DMS79 treated with DMSO at 0.1 percent for 48 hours (cell line): ENCODE data around the gene IFNLR1.

Experiments
- DNase-seq: peaks from one replicate; lab custom pipeline; 2025; lab: John Stamatoyannopoulos, UW

IFNLR1 gene

DNA sequence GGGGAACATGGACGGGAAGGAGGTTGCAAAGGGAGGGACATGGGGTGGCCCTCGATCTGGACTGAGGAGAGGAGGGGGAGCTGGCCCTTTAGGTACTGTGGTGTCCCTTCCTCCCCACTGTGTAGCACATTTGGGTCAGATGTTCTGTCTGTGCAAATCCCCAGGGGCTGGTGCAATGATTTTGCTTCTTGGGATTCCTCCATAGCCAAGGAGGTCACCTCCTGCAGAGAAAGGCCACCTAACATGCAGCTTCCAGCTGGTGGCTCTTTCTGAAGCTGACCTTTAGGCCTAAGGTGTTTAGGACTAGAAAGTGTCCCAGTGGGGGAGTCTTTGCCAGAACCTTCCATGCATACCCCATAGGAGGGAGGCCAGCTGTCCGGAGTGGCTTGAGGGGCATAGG is 66.1 kb downstream of the IFNLR1 start:
- DNase-seq = no peak

DNA sequence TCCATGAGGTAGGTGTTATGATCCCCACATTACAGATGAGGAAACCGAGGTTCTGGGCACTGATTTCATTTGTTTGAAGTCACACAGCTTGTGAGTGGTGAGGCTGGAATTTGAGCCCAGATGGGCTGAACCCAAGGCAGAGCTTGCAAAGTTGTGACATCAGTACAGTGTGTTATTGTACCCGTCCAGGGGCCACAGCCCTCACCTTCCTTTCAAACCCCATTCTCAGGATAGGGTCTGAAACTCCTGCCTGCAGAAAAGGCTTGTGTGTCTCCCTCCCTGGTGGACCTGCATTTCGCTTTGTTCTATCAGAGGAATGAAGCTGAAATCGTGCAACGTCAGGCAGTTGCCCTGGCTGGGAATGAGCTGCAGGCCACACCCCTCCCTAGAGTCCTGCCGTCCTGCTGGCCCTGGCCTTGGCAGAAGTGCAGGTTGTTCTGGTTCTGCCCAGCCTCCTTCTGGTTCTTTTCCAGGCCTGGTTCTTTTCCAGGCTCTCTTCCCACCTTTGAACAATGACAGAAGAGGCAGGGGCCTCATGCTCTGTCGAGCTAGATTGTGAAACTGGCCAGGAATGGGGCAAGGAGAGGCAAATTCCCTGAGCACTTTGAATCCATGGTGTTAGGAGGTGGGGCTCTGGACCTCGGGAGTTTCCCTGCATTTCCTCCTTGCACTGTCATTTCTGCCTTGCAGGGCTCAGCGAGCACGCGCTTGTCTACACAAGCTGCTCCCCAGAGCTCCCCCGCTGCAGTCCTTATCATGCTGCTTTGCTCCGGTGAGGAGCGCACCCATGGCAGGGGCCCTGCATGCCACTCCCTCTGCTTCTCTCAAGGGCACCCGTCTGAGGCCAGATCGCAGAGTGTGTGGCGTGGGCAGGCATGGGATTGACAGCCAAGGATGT is 67.0 kb downstream of the IFNLR1 start:
- DNase-seq = no peak

DNA sequence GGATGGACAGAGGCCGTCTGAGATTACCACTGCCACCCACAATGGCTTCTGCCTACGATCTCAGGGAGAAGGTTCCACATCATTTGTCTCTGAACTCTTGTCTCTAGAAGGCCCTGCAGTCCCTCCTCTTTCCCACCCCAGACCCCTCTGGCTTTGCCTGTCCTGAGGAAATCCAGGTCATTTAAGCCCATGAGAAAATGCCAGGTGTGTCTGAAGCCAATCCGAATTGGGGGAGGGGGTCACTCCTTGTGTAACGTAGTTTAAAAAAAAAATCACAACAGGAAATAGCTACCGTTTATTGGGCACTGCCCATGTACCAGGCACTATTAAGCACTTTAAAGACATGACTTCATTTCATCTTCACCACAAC is 67.6 kb downstream of the IFNLR1 start:
- DNase-seq = no peak

DNA sequence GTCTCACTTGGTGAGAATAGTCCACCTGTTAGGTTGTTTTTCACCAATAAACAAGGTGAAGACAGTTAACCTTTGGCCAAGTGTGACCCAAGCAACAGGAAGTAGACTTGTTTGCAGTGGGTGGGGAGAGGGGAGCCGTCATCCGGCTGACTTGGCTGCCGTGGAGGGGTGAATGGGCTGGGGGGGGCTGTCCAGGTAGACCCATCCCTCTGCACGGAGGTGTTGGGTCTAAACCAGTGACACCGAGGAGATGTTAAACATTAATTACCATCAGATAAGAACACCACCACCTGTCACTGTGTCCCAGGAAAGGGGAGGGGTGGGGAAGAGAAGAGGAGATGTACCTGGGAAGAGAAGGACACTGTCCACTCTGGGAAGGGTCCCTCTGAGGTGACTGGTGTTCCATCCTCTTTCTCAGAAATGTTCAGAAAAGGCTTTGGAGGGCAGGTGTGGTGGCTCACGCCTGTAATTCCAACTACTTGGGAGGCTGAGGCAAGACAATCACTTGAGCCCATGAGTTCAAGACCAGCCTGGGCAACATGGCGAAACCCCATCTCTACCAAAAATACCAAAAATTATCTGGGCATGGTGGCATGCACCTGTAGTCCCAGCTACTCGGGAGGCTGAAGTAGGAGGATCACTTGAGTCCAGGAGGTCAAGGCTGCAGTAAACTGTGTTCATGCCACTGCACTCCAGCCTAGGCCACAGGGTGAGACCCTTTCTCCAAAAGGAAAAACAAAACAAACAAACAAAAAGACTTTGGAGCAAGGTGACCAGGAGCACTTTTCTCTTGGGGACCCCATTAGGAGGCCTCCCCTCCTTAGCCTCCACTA is 68.5 kb downstream of the IFNLR1 start:
- no peak for DNase-seq

DNA sequence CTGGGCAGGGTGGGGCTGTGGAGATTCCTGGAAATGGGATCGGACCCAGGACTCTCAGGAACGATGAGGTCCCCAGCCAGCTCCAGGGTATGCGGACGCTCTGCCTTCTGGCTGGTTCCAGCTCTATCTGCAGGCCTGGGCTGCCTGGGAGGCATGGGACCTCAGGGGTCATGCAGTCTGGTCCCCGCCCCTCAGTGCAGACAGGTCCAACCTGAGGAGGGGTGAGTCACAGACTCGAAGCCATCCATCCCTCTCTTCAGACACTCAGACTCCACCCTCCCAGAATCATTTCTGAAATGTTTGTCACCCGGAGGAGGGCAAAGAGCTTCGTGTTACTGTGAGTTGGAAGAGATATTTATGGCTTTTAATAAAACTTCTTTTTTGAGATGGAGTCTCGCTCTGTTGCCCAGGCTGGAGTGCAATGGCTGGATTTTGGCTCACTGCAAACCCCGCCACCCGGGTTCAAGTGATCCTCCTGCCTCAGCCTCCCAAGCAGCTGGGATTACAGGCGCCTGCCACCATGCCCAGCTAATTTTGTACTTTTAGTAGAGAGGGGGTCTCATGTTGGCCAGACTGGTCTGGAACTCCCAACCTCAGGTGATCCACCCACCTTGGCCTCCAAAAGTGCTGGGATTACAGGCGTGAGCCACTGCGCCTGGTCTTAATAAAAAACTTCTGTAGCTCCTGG is 69.2 kb downstream of the IFNLR1 start:
- no peak for DNase-seq

DNA sequence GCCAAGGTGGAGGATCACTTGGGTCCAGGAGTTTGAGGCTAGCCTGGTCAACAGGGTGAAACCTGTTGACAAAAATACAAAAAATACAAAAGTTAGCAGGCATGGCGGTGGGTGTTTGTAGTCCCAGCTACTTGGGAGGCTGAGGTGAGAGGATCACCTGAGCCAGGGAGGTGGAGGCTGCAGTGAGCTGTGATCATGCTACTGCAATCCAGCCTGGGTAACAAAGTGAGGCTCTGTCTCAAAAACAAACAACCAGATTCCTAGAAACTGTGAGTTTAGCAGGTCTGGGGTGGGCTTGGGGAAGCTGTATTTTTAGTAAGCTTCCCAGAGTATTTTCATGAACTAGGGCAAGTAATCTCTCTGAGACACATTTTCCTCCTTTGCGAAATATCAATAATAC is 70.0 kb downstream of the IFNLR1 start:
- no peak for DNase-seq

DNA sequence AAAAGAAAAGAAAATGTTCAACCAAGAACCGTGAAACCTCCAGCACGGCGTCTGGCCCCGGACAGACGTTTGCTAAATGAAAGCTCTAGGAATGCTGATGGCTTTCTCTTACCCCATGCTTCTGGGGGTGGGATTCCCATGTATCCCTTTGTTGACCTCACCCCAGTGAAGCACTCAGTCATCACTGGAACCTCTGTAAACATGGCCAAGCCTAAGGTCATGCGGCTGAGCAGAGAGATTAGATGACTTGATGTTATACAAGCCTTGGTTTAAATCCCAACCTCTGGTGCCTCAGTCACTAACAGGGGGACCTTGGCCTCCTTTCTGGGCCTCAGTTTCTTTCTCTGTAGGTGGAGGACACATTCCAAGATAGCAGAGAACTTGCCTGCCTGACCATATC is 72.3 kb downstream of the IFNLR1 start:
- no peak for DNase-seq

DNA sequence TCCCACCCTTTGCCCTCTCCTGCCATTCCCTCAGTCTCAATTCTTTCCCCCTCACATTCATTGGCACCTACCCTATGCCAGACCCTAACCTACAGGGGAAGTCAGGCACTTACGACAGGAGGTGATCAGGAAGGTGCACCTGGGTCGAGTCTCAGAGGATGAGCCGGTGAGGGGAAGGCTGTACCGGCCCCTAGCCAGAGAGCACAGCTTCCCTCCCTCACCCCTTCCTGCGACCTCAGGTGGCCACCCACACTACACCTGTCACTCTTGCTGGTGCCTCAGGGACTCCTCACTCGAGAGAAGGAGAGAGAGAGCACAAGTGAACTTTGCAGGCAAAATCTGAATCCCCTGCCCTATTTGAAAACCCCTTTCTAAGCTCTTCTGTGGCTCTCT is 73.5 kb downstream of the IFNLR1 start:
- no peak for DNase-seq

DNA sequence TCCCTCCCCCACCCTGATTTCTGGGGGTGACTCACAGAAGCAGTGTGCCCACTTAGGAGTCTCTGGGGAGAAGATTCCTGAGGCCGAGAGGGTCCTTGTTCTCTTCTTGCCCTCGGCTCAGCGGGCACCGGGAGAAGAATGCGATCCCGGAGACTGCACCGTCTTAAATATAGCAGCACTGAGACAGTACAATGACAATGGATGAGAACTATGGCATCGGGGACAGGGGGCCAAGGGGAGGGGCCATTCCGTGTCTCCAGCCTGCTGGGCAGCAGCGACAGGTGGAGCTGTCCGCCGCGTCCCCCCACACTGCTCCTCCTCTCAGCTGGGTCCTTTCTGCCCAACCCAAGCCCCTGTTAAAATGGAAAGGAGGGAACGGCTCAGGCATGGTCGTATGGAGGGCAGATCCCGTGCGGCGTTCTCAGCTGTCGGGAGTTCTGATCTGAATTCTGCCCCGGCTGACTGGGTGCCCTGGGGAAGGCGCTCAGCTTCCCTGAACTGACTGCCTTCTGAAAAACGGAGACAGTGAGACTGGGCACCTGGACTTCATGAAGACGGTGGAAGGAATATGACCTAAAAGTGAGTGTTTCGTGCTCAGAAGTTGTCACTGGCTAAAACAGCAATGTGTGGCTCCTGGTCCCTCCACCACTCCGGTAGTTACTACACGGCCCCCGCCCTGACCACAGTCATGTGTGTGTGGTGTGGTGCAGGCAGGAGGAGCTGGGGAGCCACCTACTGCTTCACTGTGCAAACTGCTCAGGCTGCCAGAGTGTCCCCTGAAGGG is 74.9 kb downstream of the IFNLR1 start, which contains the start of gene MYOM3:
MYOM3 (minus strand) TSS at position 140 of the 784 bp plus-strand sequence. CDS start 3,499 bp downstream, outside the sequence.
- DNase-seq = peak; percentile 76

DNA sequence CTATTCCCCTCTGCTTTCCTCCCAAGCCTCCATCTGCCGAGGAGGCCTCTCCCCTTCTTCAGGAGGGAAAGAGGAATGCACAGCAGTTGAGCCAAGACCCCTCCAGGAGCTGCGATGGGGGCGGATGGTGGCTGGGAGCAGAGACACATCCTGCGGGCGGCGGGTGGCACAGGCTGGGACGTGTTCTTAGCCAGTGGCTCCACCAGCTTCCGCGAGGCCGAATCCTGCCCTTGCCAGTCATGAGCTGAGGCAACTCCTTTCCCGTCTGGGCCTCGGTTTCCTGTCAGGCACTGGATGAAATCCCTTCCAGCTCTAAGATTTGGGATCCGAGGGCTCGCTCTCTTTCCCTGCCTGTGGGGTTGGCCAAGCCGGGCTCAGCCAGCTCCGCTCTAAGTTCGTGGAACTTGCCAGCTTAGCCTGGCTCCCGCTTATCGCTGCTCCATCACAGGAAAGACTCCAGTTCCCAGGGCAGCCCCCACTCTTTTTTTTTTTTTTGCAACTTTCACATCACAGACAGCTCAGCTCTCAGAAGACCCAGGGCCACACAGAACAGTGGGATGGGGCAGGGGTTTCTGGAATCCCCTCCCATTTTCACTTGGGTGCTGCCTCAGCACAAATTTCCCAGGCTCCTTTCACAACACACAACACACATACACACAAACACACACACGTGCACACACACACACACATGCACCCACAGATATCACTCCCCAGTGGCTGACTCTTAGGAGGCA is 75.7 kb downstream of the IFNLR1 start:
- DNase-seq = no peak

DNA sequence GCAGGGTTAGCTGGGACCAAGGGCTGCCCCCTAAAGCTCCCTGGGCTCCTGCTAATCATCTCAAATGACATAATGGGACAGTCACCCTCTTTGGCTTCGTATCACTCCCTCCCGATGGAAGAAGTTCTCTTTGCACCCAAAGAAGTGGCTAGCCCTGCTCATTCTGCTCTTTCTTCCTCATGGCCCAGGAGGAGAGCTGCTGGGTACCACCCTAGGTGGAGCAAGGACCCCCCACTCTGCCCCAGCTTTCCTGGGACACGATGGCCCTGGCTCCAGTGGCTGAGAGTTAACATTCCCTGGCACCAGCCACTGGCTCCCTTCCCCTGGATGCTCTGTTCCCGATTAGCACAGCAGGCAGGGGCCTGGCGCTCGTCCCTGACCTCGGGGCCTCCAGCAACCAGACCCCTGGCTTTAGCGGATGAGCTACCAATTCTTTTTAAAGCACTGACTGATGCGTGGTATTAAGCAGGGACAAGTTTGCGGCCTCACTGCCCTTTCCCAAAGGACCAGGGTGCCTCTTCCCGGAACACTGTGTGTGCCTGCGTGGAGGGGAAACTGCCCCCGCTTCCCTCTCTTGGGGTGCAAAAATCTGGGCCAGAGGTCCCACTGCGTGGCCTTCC is 76.3 kb downstream of the IFNLR1 start:
- DNase-seq = no peak

DNA sequence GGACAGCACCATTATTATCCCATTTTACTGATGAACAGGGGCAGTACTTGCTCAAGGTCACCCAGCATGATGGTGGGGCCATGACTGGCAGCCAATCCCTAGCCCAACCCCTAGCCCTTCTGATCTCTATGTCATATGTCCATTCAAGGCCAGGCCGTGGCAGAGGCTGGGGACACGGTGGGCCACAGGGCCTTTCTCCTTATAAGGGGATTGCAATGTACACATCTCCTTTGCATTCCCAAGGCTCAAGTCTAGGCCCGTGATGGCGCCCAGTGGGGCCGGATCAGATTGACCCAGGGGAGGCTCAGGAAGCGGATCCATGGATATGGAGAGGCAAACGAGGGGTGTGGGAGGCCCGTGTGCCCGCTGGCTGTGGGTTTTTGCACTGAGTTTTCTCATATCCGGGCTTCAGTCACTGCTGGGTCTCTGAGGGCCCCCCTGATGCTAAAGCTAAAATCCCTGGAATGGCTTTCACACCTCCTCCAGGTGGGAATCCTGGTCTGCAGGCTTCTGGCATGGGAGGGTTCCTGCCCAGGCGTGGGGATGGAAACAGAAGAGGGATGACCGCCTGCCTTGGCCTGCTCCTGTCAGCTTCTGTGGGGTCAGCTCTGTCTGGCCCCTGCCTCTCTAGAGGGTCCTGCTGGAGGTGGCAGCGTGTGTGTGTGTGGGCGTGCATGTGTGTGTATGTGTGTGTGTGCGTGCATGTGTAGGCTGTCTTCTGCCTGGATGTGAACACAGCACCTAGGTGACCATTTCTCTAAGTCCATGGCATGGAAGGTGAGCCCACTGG is 77.2 kb downstream of the IFNLR1 start:
- no peak for DNase-seq

DNA sequence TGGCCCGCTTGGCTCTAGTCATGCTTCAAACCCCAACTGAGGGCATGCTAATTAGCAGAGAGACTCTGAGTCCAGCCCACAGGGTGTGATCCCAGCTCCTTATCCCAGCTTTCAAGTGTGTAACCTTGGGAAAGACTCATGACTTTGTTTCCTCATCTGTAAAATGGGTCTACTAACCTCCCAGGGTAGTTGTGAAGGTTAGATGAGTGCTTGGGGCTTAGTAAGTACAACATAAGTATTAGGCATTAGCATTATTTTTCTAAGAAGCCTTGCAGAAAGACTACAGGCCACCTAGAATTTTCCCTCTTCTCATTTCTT is 78.0 kb downstream of the IFNLR1 start:
- DNase-seq = no peak

DNA sequence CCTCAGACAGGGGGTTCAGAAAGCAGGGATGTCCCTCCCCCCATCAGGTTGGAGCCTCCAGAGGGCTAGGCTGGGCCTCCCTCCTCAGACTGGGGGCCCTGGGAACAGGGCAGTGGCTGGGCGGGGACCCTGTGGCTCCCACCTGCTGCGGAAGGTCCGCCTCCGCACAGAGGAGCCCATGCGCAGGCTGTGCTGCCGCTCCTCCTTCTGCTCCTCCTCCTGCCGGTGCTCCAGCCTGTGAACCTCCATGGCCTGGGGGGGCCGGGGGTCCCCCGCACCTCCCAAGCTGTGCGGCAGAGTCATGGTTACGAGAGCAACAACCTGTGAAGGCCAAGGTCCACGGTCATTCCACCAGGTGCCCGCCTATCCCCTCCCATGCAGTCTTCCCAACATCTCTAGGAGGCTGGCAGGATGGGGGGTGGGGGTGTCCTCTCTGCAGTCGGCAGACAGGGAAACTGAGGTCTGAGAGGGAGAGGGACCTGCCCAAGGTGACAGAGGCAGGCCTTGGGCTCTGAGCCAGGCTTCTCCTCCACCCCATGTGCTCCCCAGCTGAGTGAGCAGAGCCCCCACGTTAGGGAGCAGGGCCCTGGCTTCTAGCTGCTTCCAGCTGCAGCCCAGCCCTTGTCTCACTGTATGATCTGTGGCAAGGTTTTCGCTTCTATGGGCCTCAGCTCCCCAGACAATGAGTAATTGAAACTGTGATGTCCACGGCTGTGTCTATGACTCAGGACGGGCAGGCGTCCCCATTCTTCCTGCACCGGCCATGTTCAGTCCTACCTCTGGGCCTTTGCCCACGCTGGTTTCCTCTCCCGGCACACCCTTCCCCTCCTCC is 78.5 kb downstream of the IFNLR1 start:
- DNase-seq = no peak

DNA sequence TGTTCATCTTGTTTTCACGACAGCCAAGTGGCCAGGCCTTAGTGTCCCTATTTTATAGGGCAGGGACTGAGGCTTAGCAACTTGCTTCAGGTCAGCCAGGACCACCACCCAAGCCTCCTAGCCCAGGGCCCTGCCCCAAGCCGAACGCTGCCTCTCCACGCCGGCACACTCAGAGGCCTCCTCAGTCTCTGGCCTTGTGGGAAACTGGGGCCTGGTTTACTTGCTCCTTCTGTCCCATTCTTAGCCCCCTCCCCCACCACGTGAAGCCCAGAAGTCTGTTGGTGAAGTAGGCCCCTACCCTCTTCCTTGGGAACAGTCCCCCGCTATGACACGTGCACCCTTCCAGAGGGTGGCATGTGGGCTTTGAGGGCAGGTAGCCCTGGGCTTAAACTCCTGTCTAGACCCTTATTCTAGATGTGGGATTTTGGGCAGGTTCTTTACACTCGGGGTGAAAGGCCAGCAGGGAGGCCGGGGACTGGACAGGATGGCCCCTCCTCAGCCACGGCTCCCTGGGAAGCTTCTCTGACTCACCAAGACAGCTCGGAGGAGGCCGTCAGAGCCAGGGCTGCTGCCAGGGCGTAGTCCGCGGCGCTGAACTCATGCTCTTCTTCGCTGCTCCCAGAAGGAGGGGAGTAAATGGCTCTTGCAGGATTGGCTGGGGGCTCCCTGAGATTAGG is 79.5 kb downstream of the IFNLR1 start:
- DNase-seq = no peak

DNA sequence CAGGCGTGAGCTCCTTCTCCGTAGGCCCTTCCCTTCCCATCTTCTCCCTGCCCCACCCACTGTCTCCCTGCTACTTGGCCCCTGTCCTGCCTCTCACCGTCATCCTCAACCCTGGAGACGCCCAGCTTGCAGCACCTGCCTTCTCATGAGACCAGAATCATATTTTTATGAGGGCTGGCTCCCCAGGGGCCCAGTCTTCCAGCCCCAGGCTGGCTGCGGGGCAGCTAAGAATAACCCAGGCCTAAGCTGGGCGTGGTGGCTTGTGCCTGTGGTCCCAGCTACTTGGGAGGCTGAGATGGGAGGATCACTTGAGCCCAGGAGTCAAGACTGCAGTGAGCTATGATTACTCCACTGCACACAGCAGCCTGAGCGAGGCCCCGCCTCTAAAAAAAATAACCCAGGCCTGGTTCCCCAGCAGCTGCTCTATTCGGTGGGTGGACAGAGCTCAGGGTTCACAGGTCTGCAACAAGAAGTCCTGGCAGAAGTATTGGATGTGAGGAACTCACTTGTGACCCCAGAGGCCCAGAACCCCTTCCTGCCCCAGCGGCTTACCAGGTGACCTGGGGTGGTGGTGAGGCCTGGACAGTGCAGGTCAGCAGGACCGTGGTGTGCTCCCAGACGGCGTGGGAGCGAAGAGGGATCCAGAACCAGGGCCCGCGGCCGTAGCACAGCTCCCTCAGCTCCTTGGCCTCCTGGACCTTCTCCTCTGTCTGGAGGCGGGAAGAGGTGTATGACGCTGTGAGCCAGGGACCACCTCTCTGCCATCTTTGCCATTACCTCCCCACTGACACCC is 81.5 kb downstream of the IFNLR1 start:
- peak; percentile 12 for DNase-seq

DNA sequence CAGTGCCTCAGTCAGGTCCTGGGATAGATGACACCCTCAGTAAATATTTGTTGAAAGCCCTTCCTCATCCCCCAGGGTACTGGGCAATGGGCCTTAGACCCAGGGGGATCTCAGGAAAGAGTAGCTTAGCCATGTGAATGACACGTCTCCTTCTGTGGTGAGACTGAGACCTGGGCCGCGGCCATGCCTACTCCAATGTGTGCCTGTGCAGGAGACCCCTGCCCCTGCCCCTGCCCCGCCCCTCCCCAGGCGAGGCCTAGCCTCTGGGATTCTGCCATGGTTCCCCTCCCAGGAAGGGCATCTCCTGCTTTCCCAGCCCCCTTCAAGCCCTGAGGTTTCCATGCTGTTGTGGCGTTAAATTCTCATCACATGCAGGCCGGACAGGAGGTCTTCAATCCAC is 82.2 kb downstream of the IFNLR1 start:
- DNase-seq = no peak
